Peyer's patch (tissue), 4 donors: Measurements from ENCODE around the gene STIMATE.

Experiments used
- POLR2A ChIP-seq, 2 donors: fragments of 450-650 bp; IDR thresholded peaks; one replicate each; pipeline ENCODE4 v1.5.1; 2017; ENCODE audit warnings: antibody characterized with exemption in 2 of 2, mild to moderate bottlenecking in 2 of 2, moderate library complexity in 2 of 2
- TF ChIP-seq, protein P1 (sequence below), 6 experiments: fragments of 450-650 bp in 4 of 6; fragments of 200-600 bp in 2 of 6; sonication (generic) in 1 of 6; IDR thresholded peaks; one replicate each; pipeline ENCODE4 v1.5.1; 2017 to 2019; ENCODE audit warnings: antibody characterized with exemption in 6 of 6, mild to moderate bottlenecking in 3 of 6, moderate library complexity in 1 of 6

DNA sequence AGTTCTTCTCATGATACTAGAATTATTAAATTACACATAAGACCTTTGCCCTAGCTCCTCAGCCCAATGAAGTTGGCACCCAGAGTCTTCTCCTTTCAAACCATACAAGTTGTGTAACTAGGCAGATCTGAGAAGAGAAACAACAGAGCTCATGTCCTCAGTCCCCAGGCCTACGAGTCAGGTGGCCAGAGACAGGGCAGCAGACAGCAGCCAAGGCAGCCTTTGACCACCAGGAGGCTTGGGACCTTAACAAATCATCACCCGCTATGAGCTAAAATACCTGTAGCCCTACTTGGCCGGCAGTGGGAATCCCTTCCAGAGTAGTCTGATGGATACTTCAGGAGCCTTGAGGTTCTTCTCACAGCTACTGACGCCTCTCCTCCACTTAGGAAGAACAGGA is 18.3 kb downstream of the STIMATE start:
- TF ChIP-seq, protein P1, sequence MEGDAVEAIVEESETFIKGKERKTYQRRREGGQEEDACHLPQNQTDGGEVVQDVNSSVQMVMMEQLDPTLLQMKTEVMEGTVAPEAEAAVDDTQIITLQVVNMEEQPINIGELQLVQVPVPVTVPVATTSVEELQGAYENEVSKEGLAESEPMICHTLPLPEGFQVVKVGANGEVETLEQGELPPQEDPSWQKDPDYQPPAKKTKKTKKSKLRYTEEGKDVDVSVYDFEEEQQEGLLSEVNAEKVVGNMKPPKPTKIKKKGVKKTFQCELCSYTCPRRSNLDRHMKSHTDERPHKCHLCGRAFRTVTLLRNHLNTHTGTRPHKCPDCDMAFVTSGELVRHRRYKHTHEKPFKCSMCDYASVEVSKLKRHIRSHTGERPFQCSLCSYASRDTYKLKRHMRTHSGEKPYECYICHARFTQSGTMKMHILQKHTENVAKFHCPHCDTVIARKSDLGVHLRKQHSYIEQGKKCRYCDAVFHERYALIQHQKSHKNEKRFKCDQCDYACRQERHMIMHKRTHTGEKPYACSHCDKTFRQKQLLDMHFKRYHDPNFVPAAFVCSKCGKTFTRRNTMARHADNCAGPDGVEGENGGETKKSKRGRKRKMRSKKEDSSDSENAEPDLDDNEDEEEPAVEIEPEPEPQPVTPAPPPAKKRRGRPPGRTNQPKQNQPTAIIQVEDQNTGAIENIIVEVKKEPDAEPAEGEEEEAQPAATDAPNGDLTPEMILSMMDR (IDR thresholded peaks at IDR 0.05): no peak
- TF ChIP-seq POLR2A (IDR thresholded peaks at IDR 0.05): no peak
